Ishikawa (cell line): ENCODE measurements around the gene SEC24D.

Experiments used
- CEBPB ChIP-seq: IDR thresholded peaks from 2 replicates; pipeline ENCODE4 v1.6.1; 2012
- CREB1 ChIP-seq: IDR thresholded peaks from 2 replicates; pipeline ENCODE4 v1.6.1; 2012; ENCODE audit warnings: low read depth
- EGR1 ChIP-seq: IDR thresholded peaks from 2 replicates; pipeline ENCODE4 v1.6.1; 2012
- EP300 ChIP-seq: IDR thresholded peaks from 2 replicates; pipeline ENCODE4 v1.6.1; 2012; ENCODE audit warnings: borderline replicate concordance
- FOXM1 ChIP-seq: IDR thresholded peaks from 2 replicates; pipeline ENCODE4 v1.6.1; 2012; ENCODE audit warnings: low read depth, borderline replicate concordance
- NFIC ChIP-seq: IDR thresholded peaks from 2 replicates; pipeline ENCODE4 v1.6.1; 2012
- RAD21 ChIP-seq: IDR thresholded peaks from 2 replicates; pipeline ENCODE4 v1.6.1; 2012; ENCODE audit warnings: low read depth
- TAF1 ChIP-seq: IDR thresholded peaks from 2 replicates; pipeline ENCODE4 v1.6.1; 2012; ENCODE audit warnings: low read depth, mild to moderate bottlenecking
- TCF12 ChIP-seq: IDR thresholded peaks from 2 replicates; pipeline ENCODE4 v1.6.1; 2012; ENCODE audit warnings: low read depth
- TEAD4 ChIP-seq: IDR thresholded peaks from 2 replicates; pipeline ENCODE4 v1.6.1; 2012
- USF1 ChIP-seq: IDR thresholded peaks from 2 replicates; pipeline ENCODE4 v1.6.1; 2012
- YY1 ChIP-seq: IDR thresholded peaks from 2 replicates; pipeline ENCODE4 v1.6.1; 2012; ENCODE audit warnings: low read depth
- ZBTB7A ChIP-seq: IDR thresholded peaks from 2 replicates; pipeline ENCODE4 v1.6.1; 2012; ENCODE audit warnings: low read depth
- TF ChIP-seq, protein P1 (sequence below): IDR thresholded peaks from 2 replicates; pipeline ENCODE4 v1.6.1; 2012
- TF ChIP-seq, protein P2 (sequence below): IDR thresholded peaks from 2 replicates; pipeline ENCODE4 v1.6.1; 2012; ENCODE audit warnings: low read depth, mild to moderate bottlenecking

The SEC24D gene

GRCh38 chr4:118814058-118814457, 21.9 kb downstream of the SEC24D start:
- TF ChIP-seq TAF1 (no peak), NFIC (no peak), FOXM1 (no peak), RAD21 (no peak), CEBPB (no peak)
- TF ChIP-seq, protein P1, sequence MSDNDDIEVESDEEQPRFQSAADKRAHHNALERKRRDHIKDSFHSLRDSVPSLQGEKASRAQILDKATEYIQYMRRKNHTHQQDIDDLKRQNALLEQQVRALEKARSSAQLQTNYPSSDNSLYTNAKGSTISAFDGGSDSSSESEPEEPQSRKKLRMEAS, result no peak

GRCh38 chr4:118813561-118813960, 22.4 kb downstream of the SEC24D start:
- no peak for TF ChIP-seq FOXM1
- TF ChIP-seq YY1, result no peak
- TF ChIP-seq TCF12, result no peak
- no peak for TF ChIP-seq TEAD4

DNA sequence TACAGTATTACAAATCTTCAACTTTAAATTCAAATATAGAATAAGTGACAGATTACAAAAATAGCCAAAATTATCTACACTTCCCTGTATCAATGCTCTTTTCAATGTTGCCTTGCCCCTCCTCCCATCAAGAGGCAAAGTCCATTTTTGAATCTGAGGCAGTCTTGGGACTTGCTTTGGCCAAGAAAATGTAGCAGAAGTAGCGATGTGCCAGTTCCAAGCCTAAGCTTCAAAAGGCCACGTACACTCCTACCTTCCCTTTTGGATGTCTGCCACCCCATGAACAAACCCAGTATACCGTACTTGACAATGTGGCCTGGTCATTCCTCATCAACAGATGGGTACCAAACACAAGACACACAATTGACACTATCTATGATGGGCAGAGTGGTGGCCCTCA, 24.1 kb downstream of the SEC24D start:
- TF ChIP-seq, protein P2, sequence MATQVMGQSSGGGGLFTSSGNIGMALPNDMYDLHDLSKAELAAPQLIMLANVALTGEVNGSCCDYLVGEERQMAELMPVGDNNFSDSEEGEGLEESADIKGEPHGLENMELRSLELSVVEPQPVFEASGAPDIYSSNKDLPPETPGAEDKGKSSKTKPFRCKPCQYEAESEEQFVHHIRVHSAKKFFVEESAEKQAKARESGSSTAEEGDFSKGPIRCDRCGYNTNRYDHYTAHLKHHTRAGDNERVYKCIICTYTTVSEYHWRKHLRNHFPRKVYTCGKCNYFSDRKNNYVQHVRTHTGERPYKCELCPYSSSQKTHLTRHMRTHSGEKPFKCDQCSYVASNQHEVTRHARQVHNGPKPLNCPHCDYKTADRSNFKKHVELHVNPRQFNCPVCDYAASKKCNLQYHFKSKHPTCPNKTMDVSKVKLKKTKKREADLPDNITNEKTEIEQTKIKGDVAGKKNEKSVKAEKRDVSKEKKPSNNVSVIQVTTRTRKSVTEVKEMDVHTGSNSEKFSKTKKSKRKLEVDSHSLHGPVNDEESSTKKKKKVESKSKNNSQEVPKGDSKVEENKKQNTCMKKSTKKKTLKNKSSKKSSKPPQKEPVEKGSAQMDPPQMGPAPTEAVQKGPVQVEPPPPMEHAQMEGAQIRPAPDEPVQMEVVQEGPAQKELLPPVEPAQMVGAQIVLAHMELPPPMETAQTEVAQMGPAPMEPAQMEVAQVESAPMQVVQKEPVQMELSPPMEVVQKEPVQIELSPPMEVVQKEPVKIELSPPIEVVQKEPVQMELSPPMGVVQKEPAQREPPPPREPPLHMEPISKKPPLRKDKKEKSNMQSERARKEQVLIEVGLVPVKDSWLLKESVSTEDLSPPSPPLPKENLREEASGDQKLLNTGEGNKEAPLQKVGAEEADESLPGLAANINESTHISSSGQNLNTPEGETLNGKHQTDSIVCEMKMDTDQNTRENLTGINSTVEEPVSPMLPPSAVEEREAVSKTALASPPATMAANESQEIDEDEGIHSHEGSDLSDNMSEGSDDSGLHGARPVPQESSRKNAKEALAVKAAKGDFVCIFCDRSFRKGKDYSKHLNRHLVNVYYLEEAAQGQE, result no peak

DNA sequence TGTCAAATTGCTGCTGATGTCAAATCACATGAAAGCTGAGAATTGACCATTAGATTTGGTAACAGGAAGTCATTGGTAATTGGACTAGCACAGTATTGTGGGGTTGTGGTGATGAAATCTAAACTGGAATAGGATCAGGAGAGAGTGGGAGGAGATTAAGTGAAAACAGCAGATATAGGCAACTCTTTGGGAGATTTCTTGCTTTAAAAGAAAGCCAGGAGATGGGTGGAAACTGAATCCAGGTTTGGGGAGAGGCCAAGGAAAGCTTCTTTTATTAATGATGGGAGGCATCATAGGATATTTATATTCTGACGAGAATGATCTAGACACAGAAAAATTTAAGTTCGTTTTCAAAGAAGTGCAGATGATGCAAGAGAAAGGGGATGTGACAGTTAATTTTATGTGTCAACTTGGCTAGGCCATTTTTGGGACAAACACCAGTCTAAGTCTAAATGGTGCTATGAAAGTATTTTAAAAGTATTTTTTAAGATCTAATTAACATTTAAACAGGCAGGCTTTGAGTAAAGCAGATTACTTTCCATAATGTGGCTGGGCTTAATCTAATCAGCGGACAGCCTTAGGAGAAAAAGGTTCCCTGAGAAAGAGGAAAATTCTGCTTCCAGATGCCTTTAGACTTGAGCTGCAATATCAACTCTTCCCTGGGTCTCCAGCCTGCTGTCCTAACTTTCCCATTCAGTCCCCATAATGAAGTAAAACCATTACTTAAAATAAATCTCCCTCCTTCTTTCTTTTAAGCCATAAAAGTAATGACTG, 24.7 kb downstream of the SEC24D start:
- TF ChIP-seq, protein P2, result no peak
- TF ChIP-seq EP300 (no peak), NFIC (no peak), RAD21 (no peak), FOXM1 (no peak), EGR1 (no peak), YY1 (no peak), TEAD4 (no peak), ZBTB7A (no peak), CEBPB (no peak), TCF12 (no peak), USF1 (no peak), TAF1 (no peak)
- TF ChIP-seq, protein P1, result no peak

DNA sequence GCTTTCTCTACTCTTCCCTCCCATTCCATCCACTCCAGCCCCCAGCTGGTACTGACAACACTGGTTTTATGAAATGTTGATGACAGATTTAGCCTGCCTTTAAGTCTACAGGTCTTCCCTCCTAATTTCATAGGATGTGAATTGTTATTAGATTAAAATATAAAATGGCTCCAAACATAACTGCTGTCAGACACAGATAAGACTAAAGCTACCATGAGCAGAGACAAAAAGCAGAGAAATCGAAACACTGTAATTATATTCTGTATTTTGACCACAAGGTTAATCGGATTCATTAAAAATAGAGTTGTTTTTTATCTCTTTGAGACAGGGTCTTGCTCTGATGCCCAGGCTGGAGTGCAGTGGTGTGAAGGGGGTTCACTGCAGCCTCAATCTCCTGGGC, 28.3 kb downstream of the SEC24D start:
- TF ChIP-seq, protein P2, result no peak
- TF ChIP-seq, protein P1, result no peak
- TF ChIP-seq TAF1 (no peak), FOXM1 (no peak), CREB1 (no peak), TCF12 (no peak), EGR1 (no peak), ZBTB7A (no peak), NFIC (no peak), CEBPB (no peak), EP300 (no peak), YY1 (no peak), USF1 (no peak), RAD21 (no peak), TEAD4 (no peak)
